Measurements from ENCODE around the gene RUSF1.
"Not testable (repeated sequence)": the region's sequence is repeated elsewhere in the genome, so short reads cannot be mapped to it uniquely, and the experiment has no call there.

The RUSF1 gene

DNA sequence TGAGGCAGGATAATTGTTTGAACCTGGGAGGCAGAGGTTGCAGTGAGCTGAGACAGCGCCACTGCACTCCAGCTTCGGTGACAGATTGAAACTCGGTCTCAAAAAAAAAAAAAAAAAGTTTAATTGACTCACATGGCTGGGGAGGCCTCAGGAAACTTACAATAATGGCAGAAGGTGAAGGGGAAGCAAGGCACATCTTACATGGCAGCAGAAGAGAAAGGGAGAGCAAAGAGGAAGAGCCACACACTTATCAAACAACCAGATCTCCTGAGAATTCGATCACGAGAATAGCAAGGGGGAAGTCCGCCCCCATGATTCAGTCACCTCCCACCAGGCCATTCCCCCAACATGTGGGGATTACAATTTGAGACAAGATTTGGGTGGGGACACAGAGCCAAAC, 62.3 kb downstream of the RUSF1 start:
- not testable (repeated sequence) for DNase-seq

DNA sequence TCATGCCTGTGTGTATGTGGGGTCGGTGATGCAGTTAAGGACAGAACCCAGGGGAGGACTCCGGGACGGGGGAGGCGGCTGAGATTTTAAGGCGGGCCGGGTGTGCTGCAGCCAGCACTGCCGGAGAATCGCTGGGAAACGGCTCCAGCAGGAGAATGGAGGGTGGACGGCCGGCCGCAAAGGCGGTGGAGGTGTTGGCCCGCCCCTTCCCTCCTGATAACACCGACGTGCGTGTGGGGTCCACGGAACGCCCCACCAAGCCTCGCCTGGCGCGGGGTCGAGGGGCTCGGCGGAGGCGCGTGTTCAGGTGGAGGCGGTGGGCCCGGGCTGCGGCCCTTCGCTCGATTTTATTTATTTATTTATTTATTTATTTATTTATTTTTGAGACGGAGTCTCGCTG, 66.2 kb downstream of the RUSF1 start:
- no peak for DNase-seq

DNA sequence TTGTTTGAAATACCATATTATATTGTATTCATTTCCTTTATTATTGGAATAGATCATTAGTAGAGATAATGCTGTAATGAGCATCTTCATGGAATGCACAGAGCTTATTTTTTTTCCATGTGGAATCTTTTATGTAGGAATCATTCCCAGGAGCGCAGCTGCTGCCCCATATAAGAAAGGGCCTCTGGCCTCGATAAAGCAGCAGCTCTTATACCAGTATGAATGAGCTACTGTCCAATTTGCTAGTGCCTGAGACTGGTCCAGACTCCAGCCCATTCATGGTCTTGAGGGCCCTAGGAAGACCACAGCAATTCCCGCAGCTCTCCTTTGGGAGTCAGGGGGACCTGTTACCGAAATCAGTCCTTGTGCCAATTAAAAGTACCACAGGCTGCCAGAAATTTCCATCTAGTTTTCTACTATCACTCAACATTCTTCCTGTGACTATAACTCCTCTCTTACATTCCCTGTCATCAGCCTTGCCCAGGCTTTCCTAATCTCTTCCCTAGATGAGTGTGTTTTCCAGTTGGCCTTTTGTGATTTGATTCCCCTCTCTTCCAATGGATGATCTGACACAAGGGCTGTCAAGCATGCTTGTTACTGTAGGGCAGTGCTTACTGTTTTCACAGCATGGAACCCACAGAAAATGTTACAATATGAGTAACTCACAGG, 67.5 kb downstream of the RUSF1 start:
- DNase-seq, result no peak

- DNase-seq, result no peak
These were observed 68.7 kb downstream of the RUSF1 start for GRCh38 chr16:31439519-31439918.

Measured in left hindlimb (tissue), 1 donor.